GM23248 (cell line): ENCODE data around the gene NUBP2.

ENCODE experiments used
- EZH2 ChIP-seq: fragments of 200-600 bp; sonication (generic); IDR thresholded peaks from 2 replicates; pipeline ENCODE4 v1.6.1; 2018; ENCODE audit warnings: antibody characterized with exemption, mild to moderate bottlenecking; ENCODE audit not compliant: insufficient read depth, poor library complexity, severe bottlenecking
- EZH2phosphoT487 ChIP-seq: fragments of 200-600 bp; sonication (generic); IDR thresholded peaks from 2 replicates; pipeline ENCODE4 v1.6.1; 2018; ENCODE audit warnings: antibody characterized with exemption, moderate library complexity, mild to moderate bottlenecking, low read depth; ENCODE audit not compliant: insufficient read depth

- TF ChIP-seq EZH2phosphoT487, result no peak
- TF ChIP-seq EZH2, result no peak
Measured at GRCh38 chr16:1808691-1809090, 25.9 kb downstream of the NUBP2 start.
